ENCODE measurements around the gene PNPLA1.

The PNPLA1 gene, protein sequence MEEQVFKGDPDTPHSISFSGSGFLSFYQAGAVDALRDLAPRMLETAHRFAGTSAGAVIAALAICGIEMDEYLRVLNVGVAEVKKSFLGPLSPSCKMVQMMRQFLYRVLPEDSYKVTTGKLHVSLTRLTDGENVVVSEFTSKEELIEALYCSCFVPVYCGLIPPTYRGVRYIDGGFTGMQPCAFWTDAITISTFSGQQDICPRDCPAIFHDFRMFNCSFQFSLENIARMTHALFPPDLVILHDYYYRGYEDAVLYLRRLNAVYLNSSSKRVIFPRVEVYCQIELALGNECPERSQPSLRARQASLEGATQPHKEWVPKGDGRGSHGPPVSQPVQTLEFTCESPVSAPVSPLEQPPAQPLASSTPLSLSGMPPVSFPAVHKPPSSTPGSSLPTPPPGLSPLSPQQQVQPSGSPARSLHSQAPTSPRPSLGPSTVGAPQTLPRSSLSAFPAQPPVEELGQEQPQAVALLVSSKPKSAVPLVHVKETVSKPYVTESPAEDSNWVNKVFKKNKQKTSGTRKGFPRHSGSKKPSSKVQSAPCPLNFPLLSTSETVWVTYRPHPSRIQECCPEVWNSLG

DNA sequence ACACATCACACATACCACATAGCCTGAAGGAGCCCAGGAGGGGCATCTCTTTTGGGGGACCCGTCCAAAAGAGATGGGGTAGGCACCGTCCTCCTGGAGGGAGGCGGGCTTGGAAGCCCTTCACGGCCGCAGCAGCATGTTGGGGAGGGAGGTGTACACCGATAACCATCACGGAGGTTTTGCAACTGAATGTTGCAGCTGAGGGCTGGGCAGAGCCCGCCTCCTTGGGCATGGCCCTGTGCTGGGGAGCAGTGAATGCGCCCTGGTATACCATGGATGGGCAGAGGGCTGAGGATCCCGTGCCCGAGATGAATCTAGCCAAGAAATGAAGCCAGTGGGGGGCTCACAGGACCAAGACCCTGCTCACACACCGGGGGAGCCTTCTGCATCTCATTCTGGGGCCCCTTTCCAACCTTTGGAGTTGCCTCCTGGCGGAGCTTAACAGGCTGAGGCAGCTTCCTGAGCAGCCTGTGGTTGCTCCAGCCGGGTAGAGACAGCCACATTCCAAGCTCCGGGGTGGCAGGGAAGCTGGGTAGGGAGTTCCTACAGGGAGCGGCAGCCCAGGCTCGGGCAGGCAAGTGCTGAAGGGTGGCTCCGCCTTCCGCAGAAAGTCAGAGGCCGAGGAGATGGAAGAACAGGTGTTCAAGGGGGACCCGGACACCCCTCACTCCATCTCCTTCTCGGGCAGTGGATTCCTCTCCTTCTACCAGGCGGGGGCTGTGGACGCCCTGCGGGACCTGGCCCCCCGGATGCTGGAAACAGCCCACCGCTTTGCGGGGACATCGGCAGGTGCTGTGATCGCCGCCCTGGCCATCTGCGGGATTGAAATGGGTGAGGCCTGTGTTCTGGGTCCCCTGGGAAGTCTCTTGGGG, at the start of gene PNPLA1:
TSS of gene PNPLA1 (plus strand) at position 227 of the 872 bp plus-strand sequence. CDS start at position 627, 400 bp downstream.
- no peak for DNase-seq

DNA sequence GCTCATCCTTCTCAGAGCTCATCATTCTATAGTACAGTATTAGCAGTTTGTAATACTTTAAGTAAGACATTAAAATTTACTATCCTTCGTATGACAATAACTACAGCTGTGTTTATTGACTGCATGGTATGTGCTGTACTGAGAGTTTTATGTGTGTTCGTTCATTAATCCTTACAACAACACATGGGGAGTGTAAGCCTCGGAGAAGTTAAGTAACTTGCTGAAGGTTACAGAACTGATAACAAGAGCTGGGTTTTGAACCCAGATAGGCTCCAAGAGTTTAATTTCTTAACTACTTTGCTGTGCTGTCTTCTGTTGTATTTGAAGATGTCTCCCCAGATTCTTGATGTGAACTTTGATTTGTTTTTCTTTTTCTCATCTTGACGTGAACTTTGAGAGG, 49.6 kb upstream of the PNPLA1 start:
- no peak for DNase-seq

DNA sequence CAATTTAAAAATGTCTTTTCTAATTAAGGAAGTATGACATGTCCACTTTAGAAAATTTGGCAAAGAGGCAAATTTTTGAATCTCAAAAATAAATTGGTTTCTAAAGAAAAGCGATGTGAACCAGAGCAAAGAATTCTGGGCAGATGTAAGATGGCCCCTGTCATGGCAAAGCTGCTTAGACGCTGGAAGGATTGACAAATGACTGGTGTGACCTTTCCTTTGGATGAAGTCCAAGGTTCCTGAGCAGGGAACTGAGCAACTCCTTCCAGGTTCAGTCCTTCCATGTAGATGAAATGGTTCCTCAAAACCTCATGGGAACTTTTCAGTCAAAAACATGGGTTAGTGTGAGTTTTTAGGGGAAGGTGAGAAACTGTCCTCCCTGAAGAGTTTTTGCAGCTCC, 48.2 kb upstream of the PNPLA1 start:
- no peak for DNase-seq

DNA sequence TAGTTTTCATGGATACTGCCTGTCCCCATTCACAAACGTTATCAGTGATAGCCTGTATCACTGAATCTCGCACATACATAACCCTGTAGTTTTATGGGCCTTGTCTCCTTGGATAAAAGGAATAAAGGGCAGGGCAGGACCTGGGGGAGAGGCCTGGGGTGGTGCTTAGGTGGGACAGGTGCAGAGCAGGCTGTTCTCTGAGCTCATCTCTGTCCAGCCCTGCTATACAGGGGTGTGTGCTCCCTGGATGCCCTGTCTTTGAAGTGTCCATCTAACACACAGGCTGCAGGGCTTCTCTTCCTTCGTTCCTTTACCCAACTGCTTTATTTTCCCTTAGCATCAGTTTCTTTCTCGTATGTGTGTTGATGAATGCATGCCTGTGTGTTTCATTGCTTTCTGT, 46.9 kb upstream of the PNPLA1 start:
- DNase-seq: no peak

DNA sequence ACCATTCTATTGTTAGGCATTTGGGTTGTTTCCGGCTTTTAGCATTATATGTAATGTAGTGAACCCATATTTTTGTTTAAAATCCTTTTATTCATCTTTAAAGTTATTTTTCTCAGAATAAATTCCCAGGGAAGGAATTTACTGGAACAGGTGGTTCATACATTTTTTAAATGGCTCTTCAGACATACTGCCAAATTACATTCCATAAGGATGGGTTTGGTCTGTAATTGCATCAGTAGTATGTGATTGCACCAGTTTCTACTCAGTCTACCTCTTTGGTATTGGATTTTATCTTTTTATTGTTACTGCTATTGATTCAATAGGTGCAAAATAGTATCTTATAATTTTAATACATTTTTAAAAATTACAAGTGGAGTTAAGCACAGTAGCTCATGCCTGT, 46.2 kb upstream of the PNPLA1 start:
- no peak for DNase-seq

DNA sequence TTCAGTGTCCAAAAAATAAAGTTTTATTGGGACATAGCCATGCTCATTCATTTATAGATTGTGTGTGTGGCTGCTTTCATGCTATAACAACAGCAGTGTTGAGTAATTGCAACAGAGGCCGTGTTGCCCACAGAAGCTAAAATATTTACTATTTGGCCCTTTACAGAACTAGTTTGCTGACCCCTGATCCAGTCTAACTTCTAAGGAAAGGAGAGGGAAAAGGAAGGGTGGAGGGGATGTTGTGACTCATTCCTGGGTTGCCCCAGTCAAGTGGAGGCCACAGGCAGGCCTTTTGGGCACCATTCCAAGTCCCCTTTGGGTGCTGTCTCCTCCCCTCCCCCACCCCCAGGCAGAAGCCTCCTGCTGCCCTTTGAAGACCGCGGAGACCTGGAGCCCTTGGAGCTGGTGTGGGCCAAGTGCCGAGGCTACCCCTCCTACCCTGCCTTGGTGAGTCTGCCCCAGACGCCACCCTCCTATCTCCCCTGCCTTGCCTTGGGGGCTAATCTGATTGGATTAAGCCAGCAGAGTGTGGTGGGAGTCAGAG, 44.9 kb upstream of the PNPLA1 start:
- DNase-seq: no peak

DNA sequence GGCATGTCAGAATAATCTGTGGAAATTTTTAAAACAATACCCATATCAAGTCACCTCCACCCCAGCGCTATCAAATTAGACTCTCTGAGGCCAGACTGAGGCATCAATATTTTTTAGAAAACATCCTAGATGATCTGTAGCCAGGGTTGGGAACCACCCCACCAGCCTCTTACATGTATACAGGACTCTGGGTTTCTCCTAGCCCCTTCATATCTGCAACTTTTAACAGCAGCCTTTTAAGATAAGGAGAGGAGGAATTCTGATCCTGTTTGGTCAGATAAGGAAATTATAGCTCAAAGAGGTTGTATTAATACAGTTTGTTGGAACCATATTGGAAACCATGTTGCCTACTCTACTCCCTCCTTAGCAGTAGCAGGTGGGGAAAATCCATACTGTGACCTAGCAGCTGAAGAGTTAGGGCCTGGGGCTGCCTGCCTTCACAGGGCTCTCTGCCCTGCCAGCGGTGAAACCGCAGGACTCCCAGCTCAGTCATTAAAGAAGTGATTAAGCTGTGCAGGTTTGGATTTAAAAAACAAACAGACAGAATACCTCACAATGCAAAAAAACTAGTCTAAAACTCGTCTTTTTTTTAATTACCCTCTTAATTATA, 43.3 kb upstream of the PNPLA1 start:
- no peak for DNase-seq

DNA sequence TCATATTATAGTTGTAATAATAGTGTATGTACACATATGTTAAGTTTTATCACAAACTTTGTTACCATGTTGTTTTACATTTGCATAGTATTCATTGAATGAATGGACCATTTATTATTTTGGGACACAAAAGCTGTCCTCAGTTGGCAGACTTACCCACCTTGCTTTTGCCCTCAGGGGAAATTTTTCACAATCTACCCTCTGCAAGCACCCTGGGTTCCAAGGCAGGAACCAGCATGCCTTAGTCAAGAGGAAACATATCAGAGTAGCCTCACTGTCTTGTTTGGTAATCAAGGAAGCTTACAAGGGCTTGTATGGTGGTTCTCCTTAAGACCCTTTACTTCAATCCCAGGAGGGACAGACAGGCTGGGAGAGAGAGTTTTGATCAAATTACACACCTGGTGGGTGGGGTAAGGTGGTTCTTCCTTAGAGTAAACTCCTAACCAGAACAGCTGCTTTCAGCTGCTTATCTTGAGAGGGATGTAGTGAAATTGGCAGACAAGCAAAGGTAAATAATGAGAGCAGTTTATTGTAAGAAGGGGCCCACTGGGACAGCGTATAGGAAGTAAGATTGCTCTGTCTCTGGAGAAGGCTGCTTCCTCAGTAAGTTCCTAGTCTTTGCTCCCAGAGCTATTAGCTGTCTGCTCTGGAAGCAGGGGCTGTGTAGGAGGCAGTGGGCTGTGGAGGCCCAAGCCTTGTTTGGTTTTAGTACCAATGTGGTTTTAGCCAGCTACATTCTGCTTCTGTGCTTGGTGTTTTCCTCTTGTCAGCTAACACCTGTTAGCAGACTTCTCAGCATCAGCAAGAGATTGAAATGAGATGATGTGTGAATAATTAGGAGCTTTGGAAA, 42.3 kb upstream of the PNPLA1 start:
- DNase-seq: no peak

DNA sequence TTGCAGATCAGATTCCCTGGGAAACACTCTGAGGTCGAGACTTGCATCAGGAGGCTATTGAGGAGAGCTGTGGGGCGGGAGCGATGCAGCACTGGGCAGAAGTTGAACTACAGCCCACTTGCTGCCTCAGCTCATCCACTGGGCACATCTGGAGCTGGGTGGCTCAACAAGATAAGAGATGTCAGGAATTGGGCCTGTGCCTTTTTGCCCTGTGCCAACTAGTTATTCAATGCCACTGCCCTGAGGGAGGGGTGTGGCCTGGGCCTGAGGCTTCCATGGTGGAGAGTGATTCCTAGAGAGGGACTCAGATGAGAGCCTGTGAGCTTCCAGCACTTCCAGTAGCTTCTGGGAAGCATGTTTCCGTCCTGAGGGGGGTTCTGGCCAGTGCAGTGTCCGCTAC, 40.6 kb upstream of the PNPLA1 start:
- no peak for DNase-seq

DNA sequence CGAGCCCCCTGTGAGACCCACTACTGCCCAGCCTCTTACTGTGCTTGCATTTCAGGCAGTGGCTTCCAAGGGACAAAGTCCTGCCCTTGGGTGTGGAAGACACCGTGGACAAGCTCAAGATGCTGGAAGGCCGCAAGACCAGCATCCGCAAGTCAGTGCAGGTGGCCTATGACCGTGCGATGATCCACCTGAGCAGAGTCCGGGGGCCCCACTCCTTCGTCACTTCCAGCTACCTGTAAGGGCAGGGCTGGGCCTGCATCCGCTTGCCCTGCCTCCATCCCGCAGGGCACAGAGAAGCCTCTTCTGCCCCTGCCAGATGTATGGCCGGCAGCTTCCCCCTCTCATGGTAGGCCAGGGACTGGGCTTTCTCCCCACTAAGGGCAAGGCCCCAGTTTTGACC, 39.5 kb upstream of the PNPLA1 start:
- DNase-seq: no peak

DNA sequence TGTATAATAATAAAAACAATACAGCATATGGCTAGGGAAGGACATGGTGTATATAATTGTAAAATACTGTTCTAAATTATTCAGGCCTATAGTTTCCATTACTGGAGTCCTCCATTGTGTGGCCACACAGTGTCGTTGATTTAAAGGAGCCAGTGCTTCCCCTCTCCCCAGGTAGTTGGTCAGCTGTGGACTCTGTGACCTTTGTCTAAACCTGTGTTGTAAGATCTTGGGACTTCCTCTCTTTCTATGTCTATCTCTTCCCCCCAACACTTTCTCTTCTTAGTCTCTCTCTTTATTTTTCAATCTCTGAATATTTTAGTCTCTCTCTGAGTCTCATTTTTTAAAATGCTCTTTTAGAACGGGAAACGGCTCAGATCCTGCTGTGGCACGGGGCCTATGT, 37.7 kb upstream of the PNPLA1 start:
- DNase-seq: no peak

DNA sequence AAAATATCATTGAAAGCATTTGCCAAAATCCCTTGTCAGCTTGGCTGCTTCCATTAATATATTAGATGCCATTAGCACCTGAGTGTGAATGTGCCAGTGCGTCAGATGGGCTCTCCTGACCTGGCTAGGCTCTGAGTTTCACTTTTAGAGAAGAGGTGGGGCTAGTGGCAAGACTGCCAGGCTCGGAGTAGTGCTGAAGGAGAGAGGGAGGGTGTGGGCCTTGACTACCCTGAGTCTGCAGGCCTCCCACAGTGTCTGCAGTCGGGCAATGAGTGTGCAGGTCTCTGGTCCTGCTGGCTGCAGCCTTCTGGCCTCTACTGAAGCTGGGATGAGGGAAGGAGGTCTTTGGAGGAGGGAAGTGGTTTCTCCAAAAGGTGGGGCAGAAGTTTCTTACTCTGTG, 34.6 kb upstream of the PNPLA1 start:
- no peak for DNase-seq

DNA sequence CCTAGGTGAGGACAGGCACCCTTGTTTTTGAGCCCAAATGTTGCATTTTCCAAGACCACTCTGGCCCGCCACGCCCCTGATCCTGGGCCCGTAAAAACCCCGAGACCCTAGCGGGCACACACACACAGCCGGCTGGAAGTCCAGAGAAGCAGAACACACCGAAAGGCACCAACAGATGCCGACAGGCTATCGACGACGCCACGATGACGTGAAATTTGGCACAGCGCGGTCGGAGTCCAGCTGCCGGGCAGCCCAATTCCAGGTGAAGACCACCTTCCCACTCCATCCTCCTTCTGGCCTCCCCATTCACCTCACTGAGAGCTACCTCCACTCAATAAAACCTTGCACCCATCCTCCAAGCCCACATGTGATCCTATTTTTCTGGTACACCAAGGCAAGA, 34.0 kb upstream of the PNPLA1 start:
- no peak for DNase-seq

DNA sequence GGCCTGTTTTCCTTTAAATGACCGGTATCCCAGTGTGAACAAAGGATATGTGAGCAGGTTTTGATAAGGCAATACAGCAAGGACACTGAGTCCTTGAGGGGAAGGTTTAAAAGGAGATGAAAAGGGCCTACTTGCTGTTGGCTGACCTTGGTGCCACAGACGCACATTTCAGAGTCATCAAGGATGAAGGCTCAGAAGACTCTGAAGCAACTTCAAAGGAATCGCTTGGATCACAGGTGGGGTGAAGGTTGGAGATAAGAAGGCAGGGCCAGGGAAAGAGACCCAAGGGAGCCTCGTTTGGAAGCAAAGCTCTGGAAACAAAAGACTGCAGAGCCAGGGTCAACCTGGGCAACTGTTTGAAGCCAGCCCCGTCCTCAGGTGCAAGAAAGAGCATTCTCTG, 30.1 kb upstream of the PNPLA1 start:
- no peak for DNase-seq

DNA sequence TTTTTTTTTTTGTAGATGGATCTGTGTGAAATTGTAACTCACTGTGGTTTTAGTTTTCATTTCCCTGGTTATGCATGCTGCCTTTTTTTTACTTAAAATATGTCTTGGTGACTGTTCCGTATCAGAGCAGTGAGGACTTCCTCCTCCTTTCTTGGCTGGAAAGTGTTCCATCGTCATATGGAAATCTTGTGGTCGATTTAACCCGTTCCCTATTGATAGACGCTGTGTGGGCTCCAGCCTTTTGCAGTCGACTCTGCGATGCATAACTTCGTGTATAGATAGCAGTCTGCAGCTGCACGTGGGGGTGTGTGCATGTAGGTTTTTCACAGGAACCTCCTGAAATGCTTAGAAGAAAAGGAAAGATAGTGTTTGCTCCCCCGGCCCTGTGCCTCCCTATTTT, 28.1 kb upstream of the PNPLA1 start:
- no peak for DNase-seq

DNA sequence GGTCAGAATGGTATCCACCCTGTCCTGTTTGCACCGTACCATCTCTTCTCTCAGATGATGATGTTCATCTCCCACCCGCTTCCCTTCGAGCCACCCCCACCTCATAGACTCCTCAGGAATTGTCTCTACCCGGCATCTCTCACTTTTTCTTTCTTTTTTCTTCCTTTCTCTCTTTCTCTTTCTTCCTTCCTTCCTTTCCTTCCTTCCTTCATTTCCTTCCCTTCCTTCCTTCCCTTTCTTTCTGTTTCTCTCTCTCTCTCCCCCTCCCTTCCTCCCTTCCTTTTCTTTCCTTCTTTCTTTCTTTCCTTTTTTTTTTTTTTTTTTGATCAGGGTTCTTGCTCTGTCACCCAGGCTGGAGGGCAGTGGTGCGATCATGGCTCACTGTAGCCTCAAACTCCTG, 27.7 kb upstream of the PNPLA1 start:
- DNase-seq: no peak

DNA sequence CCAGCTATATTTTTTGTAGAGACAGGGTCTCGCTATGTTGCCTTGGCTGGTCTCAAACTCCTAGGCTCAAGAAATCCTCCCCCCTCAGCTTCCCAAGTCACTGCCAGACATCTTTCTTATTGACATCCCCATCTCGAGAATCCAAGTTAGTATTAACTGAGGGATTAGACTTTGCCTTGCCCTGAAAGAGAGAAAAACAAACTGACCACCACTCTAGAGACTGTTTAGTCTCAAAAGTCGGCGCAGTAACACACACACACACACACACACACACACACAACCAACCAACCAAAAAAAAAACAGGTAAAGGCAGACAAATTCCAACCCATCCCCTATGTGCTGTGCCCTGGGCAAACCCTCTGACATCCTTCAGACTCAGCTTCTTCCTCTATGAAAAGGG, 27.2 kb upstream of the PNPLA1 start:
- DNase-seq: no peak

DNA sequence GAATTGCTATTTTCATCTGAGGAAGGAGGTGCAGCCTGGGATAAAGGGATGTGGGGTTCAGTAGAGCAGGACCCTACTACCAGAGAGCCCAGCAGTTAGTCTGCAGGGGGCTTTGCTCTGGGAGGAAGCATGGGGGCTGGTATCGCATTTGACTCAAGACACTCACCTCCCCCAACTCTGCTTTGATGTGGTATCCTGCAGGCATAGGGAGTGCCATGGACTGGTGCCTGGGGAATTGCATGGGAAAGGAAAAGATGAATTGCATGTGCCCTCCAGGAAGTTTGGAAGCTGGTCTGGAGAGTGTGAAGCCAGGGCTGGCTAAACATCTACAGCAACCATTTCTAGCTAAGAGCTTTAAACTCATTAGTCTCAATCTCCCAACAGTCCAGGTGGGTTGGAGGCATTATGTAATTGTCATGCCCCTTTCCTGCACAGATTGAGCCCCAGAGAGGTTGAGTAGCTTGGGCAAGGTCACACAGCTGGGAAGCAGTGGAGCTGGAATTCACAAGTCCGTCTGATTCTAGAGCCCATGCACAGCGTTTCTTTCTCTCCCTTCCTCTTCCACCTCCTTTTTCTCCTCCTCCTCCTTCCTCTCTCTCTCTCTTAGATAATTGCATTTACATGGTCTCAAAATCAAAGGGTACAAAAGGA, 26.2 kb upstream of the PNPLA1 start:
- no peak for DNase-seq

DNA sequence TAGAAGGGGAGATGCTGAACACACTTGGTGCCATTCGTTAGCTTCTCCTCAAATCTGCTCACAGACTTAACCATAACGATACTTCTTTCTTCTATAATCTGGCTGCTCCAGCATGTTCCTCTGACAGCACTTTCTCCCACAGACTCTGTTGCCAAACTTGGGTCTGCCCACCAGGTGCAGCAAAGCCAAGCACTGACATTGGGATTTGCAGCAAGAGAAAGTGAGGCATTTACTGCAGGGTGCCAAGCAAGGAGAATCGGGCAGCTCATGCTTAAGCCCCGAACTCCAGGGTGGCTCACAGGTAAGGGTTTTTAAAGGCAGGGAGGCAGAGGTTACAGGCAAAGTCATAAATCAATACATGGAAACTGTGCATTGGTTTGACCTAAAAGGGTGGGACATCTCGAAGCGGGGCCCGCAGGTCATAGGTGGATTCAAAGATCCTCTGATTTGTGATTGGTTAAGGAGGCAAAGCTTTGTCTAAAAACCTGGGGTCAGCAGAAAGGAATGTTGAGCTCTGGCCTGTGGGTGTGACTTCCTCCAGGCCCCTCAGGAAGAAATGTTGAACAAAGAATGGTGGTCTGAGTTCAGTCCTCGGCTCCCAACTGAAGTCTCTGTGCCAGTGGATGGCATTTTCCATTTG, 25.1 kb upstream of the PNPLA1 start:
- no peak for DNase-seq

DNA sequence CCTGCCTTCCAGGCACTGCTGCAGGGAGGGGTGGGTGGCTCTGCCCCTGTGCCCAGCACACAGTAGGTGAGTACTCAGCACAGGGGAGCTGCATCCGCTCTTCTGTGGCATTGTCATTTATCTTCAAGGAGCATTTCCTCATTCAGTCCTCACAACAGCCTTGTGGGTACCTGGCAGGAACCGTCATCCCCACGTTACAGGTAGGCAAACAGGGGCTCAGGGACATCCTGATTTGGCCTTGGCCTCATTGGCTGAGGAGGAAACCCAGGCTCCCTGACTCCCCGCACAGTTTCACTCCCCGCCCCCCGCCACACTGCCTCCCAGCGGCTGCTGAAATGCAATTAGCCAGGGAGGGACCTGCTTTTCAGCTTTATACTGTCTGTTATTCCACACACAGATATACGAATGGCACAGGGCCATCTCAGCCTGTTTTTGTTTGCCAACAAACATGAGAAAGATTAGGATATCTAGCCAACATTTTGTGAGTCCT, 24.2 kb upstream of the PNPLA1 start:
- DNase-seq: no peak

Data from CD4-positive, alpha-beta T cell treated with Interleukin-4 for 4 hours (primary cell).